HS-5 (cell line): Measurements from ENCODE around the gene TRABD2B.

ENCODE experiments used
- DNase-seq: peaks from one replicate; pipeline ENCODE4 v3.0.0-alpha.2; 2012; ENCODE audit warnings: low read depth

The TRABD2B gene

DNA sequence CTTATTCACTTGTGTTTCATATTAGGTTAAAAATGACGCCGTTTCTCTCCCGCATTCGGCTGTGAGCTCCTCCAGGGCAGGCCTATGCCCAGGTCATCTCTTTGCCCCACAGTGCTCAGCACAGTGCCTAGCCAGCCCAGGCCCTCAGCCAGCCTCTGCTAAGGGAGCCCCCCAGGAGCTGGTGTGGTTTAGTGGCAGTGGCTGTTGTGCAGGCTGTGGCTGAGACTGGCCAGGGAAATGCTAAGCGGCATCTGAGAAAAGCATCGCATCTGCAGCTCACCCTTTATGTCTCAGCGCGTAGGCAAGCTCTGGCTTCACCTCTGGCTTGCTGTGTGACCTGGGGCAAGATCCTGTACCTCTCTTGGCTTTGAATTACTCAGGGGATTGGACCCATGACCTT is 275.1 kb downstream of the TRABD2B start:
- no peak for DNase-seq

DNA sequence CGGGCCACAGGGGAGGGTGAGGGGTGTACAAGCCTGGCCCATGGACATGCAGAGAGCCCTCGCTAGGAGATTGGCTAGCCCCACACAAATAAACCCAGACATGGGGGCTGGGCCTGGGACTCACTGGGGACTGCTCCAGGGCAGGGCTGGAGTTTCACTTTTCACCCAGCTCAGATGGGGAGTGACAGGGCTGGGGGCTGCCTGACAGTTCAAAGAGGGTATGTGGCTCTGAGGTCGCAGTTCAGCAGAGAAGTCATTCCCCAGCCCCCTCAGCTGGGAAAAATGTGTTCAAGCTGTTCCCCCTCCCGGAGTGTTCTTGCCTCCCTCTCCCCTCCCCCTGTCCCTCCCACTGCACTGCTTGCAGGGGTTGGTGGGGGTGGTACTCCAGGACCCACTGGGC is 277.1 kb downstream of the TRABD2B start:
- DNase-seq, result no peak

DNA sequence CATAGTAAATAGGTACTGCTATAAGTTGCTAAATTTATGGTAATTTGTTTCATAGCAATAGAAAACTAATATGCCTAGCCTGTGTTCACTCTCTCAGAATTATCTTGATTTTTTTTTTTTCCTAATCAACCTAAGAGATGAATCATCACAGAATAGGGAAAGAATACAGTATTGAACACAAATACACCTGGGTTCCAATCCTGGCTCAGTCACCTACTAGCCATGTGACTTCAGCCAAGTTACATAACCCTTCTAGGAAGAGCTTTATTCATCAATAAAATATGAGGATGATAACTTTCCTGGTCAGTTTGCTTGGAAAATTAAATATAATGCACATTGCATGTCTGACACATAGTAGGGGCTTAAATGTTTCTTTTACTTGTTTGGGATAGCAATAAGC is 279.8 kb downstream of the TRABD2B start:
- no peak for DNase-seq

DNA sequence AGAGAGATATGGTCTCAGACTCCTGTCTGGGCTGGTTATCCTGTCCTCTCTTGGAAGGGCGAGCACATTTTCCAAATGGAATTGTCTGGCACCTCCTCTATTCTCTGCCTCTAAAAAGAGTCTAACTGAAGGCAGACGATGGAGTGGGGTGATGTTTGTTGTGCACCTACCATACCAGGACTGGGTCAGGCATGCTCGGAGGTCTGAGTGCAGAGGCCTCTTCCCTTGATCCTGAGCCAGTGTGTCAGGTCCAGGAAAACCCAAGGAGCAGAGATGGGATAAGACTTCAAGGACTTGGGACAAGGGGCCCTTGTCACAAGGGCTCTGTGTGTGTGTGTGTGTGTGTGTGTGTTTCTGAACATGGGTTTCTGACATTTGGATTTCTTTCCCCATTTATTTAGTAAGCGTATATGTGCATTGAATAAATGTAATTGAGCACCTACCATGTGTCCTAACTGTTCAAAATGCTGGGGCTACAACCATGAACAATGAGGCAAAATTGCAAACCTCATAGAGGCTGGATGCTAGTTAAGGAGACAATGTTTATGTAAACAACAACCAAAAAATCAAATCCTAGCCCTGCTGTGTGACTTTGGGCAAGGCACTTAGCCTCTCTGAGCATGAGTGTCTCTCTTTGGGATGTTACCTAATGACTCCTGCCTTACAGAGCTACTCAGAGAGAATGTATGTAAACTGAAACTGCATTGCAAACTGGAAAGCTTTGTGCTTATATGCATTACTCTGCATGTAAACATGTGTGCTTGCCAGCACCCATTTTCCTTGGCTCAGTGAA is 283.0 kb downstream of the TRABD2B start:
- DNase-seq, result no peak

DNA sequence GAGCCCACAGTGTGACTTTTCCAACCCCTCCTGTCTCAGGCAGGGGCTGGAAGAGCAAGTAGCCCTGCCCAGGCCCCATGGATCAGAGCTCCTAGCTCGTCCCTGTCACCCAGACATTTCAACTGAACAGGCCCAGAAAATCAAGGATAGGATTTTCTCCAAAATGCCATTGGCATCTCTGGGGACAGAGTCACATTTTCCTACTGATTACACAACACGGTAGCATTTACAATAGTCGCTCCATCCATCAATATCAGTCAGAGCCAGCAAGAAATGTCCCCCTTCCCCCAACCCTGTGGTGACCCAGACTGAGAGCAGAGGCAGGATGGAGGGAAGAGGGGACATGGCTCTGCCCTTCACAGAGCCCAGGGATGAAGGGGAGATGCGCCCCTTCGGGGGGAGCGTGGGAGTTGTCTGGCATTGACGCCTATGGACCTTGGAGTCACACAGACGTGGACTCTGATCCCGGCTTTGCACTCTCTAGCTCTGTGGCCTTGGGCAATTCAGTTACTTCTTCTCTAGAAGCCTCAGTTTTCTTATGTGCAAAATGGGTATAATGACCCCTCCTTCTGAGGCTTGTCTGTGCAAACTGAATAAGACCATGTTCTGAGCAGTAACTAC is 283.7 kb downstream of the TRABD2B start:
- no peak for DNase-seq

DNA sequence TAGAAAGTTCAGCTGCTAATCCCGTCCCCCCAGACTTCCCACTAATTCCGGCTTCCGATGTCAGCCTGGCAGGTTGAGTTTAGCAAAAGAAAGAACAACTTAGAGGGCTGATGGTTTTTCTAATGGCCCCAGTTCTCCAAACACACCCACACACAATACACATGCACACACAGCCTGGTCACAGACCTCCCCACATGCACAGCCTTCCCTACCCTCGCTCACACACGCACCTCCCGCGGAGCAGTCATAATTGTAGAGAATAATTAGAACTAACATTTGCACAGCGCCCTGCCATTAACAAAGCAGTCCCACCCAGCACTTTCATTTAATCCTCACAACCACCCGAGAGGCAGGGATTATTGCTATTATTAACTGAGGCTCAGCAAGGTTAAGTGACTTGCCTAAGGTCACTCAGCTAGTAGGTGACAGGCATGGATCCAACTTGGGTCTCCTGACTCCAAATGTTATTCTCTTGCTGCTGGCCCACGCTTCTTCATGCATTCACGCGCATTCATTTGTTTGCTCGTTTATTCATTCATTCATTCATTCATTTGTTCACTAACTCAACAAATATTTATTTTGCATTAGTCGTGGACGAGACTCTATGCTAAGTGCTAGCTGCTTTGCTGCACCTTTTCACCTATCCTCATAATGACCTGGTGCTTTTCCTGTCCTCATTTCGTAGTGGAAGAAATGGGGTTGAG is 284.4 kb downstream of the TRABD2B start:
- DNase-seq, result no peak

DNA sequence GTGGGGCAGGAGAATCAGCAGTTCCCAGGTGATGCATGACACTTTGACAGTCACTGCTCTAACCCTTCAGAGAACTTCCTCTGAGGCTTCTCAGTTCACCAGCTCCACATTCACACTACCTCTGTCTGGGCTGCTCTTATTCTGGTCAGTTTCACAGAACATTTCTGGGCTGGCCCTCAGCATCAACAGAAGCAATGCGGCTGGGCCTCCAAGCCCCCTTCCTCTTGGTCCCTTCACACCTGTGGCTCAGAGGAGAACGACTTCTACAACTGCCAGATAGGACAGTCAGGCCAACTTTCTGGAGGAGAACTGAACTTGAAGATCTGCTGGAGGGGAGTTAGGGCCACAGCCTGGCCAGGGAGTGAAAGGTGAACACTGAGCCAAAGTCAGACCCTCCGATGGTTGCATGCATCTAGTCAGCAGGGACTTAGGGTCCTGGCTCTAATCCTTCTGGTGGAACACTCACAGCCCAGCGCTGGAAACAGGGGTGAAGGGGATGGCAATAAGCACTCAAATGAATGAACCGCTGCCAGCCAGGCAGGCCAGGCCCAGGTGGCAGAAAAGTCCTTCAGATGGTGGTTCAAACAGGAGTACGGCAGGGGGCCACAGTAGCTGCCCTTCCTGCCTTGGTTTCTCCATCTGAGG is 285.2 kb downstream of the TRABD2B start:
- DNase-seq, result no peak

DNA sequence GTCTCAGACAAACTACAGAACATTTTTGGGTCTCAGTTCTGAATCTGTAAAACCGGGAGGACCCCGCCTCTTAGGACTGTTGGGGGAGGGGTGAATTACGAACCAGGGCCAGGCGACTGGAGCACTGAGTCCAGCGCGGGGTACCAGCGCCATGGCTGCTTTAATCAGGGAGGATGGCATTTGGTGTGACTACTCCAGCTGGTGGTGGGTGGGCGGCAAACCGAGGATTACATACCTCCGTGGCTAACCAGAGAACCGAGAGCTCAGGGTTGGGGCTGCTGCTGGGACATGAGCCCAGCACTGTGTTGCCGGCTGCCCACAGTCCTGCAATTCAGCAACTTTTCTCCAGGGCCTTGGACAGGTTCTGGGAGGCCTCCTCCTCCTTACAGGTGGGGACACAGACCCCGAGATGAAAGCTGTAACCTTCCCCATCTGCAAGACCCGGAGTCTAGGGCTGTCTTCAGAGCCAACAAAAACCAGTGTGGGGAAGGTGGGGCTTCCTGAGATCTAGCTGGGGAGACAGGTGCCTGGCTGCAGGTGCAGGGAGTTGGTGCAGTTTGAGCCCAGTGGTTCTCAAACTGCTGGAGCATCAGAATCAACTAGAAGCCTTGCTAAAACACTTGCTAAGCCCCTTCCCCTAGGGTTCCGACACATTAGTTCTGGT is 285.9 kb downstream of the TRABD2B start:
- no peak for DNase-seq
